CD4-positive, alpha-beta memory T cell (primary cell): ENCODE data around the gene TPBGL. TPM values are rescaled to one million over a fixed set of nuclear protein-coding genes. Genes with fewer than 3 reads are reported as not detected.

ENCODE experiments used
- CTCF ChIA-PET: fragments of 350-600 bp; sonication (Branson Sonifier 250); formaldehyde crosslinking; loops from one replicate; lab custom pipeline; 2021; ENCODE audit warnings: inconsistent platforms; ENCODE audit not compliant: partially characterized antibody; lab: Charles Lee
- POLR2A ChIA-PET: fragments of 350-600 bp; sonication (Branson Sonifier 250); formaldehyde crosslinking; loops from one replicate; lab custom pipeline; 2021; ENCODE audit not compliant: partially characterized antibody; lab: Charles Lee
- DNase-seq, 5 donors: peaks; one replicate each; pipeline versions ENCODE4 v3.0.0 to v3.0.0-alpha.2; 2020 to 2022; ENCODE audit warnings: mixed read lengths in 1 of 5
- H3K27ac ChIP-seq: one replicate; pipeline ENCODE4 v1.7.0; 2013; ENCODE audit warnings: low read depth, low read length
- H3K27me3 ChIP-seq: 2 replicates; pipeline ENCODE4 v1.7.0; 2013; ENCODE audit warnings: mild to moderate bottlenecking, low read length, moderate library complexity; ENCODE audit not compliant: insufficient read depth
- H3K36me3 ChIP-seq: 2 replicates; pipeline ENCODE4 v1.7.0; 2013; ENCODE audit warnings: mild to moderate bottlenecking, low read length, moderate library complexity; ENCODE audit not compliant: insufficient read depth
- H3K4me1 ChIP-seq: 2 replicates; pipeline ENCODE4 v1.7.0; 2013; ENCODE audit warnings: mild to moderate bottlenecking, low read length, moderate library complexity; ENCODE audit not compliant: insufficient read depth
- H3K4me3 ChIP-seq, 2 donors: one replicate each; pipeline ENCODE4 v1.7.0; 2013; ENCODE audit warnings: low read length in 2 of 2, mild to moderate bottlenecking in 1 of 2
- H3K9me3 ChIP-seq, 2 donors: one replicate each; pipeline ENCODE4 v1.7.0; 2013; ENCODE audit warnings: low read length in 2 of 2, control low read depth in 1 of 2; ENCODE audit not compliant: control insufficient read depth in 1 of 2
- H3K27ac Mint-ChIP-seq, 7 donors: one replicate each; pipeline ENCODE4 v1.8.0; 2020 to 2021; ENCODE audit warnings: mixed read lengths in 7 of 7, mild to moderate bottlenecking in 6 of 7, inconsistent platforms in 3 of 7, moderate library complexity in 3 of 7
- H3K27me3 Mint-ChIP-seq, 2 donors: one replicate each; pipeline ENCODE4 v1.8.0; 2020 to 2021; ENCODE audit warnings: mixed read lengths in 2 of 2
- H3K36me3 Mint-ChIP-seq, 2 donors: one replicate each; pipeline ENCODE4 v1.8.0; 2020 to 2021; ENCODE audit warnings: mixed read lengths in 2 of 2, inconsistent platforms in 1 of 2, mild to moderate bottlenecking in 1 of 2
- H3K4me1 Mint-ChIP-seq, 4 donors: one replicate each; pipeline ENCODE4 v1.8.0; 2020 to 2021; ENCODE audit warnings: mixed read lengths in 4 of 4, mild to moderate bottlenecking in 1 of 4
- H3K4me3 Mint-ChIP-seq, 8 donors: one replicate each; pipeline ENCODE4 v1.8.0; 2020 to 2021; ENCODE audit warnings: mixed read lengths in 8 of 8, mild to moderate bottlenecking in 7 of 8, moderate library complexity in 6 of 8, inconsistent platforms in 3 of 8
- H3K9me3 Mint-ChIP-seq, 8 donors: one replicate each; pipeline ENCODE4 v1.8.0; 2020 to 2021; ENCODE audit warnings: mixed read lengths in 8 of 8, mild to moderate bottlenecking in 5 of 8, inconsistent platforms in 3 of 8, moderate library complexity in 1 of 8
- intact Hi-C: fragments of 100-400 bp; cut with micrococcal nuclease; formaldehyde crosslinking; loops from one replicate; pipeline ENCODE4 v1.15.1; 2023
- polyA plus RNA-seq, 2 donors: library from polyadenylated mRNA; unstranded; fragments of 300-500 nt; fragmentation: Illumina TruSeq; gene quantifications; one replicate each; pipeline ENCODE4 v1.2.3, GENCODE V29; 2021
- total RNA-seq, 2 experiments: library from RNA; stranded (reverse); gene quantifications; one replicate each; pipeline ENCODE4 v1.2.3, GENCODE V29; 2021

TPBGL gene
- total and polyA plus RNA-seq, 4 experiments from 2014 or later = 0.10 to 0.30 (median 0.18) TPM

- intact Hi-C loops = loop anchor here (1.0 to 5.0 kb wide), 3 partner anchors 33 to 257 kb away; partner anchors contain the start of gene TPBGL
- CTCF ChIA-PET = interaction anchor here (0.9 to 17.0 kb wide), 19 partner anchors 10 to 256 kb away, joined by 3 to 614 read pairs (median 7); partner anchors contain the start of gene TPBGL
- Mint-ChIP-seq H3K4me1 (peaks cover 46 to 81% (median 64%) of the 10 kb centered on the region in 4 donors), H3K4me3 (peak overlapping the region; percentile 83 to 90 (median 86)), H3K27me3 (no peaks in the 10 kb centered on the region), H3K27ac (peak overlapping the region; percentile 92 to 99 (median 97)), H3K36me3 (peaks cover 27 to 49% of the 10 kb centered on the region in 2 donors), H3K9me3 (peaks cover 0 to 1% (median 0%) of the 10 kb centered on the region in 8 donors)
- peak; percentile 70 to 79 (median 75) for DNase-seq
- peaks cover 18% of the 10 kb centered on the region for H3K36me3 ChIP-seq
- H3K27ac ChIP-seq = peak overlapping the region; percentile 56
- peaks cover 72% of the 10 kb centered on the region for H3K4me1 ChIP-seq
- no peaks in the 10 kb centered on the region for H3K27me3 ChIP-seq
- no peak overlapping the region for H3K4me3 ChIP-seq
- no peaks in the 10 kb centered on the region for H3K9me3 ChIP-seq
- POLR2A ChIA-PET = interaction anchor here (0.6 to 9.1 kb wide), 22 partner anchors 10 to 327 kb away, joined by 3 to 118 read pairs (median 12); partner anchors contain the start of genes ARRB1, GDPD5, NEU3 and RPS3
These were observed 35.0 kb downstream of the TPBGL start for GRCh38 chr11:75275581-75275980.

- H3K4me3 Mint-ChIP-seq = peak overlapping the region in 7 of 8 donors; percentile 59 to 88 (median 85)
- peaks cover 18% of the 10 kb centered on the region for H3K36me3 ChIP-seq
- peaks cover 0 to 1% (median 0%) of the 10 kb centered on the region in 8 donors for H3K9me3 Mint-ChIP-seq
- peaks cover 71% of the 10 kb centered on the region for H3K4me1 ChIP-seq
- no peaks in the 10 kb centered on the region for H3K27me3 Mint-ChIP-seq
- H3K36me3 Mint-ChIP-seq = peaks cover 27 to 48% of the 10 kb centered on the region in 2 donors
- DNase-seq = no peak
- H3K4me3 ChIP-seq = peak overlapping the region in 1 of 2 donors; percentile 17
- H3K9me3 ChIP-seq = no peaks in the 10 kb centered on the region
- intact Hi-C loops = loop anchor here (5.0 kb wide), 1 partner anchor 34 kb away; the partner anchor contains the start of gene TPBGL
- peak overlapping the region; percentile 92 to 99 (median 97) for H3K27ac Mint-ChIP-seq
- H3K27me3 ChIP-seq = no peaks in the 10 kb centered on the region
- H3K27ac ChIP-seq = peak overlapping the region; percentile 56
- ChIA-PET POLR2A (interaction anchor here (0.8 to 9.1 kb wide), 19 partner anchors 9 to 327 kb away, joined by 3 to 118 read pairs (median 13); partner anchors contain the start of genes ARRB1, GDPD5, RPS3 and SERPINH1), CTCF (interaction anchor here (0.9 to 17.0 kb wide), 19 partner anchors 12 to 257 kb away, joined by 3 to 614 read pairs (median 6); partner anchors contain the start of gene TPBGL)
- peaks cover 43 to 79% (median 62%) of the 10 kb centered on the region in 4 donors for H3K4me1 Mint-ChIP-seq
These were observed 35.6 kb downstream of the TPBGL start for GRCh38 chr11:75276186-75276585.

GRCh38 chr11:75276686-75277085, 36.1 kb downstream of the TPBGL start:
- peak overlapping the region in 6 of 8 donors; percentile 3 to 88 (median 76) for H3K4me3 Mint-ChIP-seq
- peaks cover 42 to 74% (median 59%) of the 10 kb centered on the region in 4 donors for H3K4me1 Mint-ChIP-seq
- Histone ChIP-seq H3K4me3 (peak overlapping the region; percentile 8 to 17), H3K9me3 (no peaks in the 10 kb centered on the region), H3K27ac (peak overlapping the region; percentile 56), H3K27me3 (no peaks in the 10 kb centered on the region), H3K4me1 (peaks cover 66% of the 10 kb centered on the region), H3K36me3 (peaks cover 21% of the 10 kb centered on the region)
- peaks cover 0 to 1% (median 0%) of the 10 kb centered on the region in 8 donors for H3K9me3 Mint-ChIP-seq
- H3K27me3 Mint-ChIP-seq = no peaks in the 10 kb centered on the region
- intact Hi-C loops = loop anchor here (5.0 kb wide), 1 partner anchor 34 kb away; the partner anchor contains the start of gene TPBGL
- ChIA-PET CTCF (interaction anchor here (0.9 to 17.0 kb wide), 18 partner anchors 12 to 256 kb away, joined by 3 to 614 read pairs (median 6); partner anchors contain the start of gene TPBGL), POLR2A (interaction anchor here (0.8 to 9.1 kb wide), 16 partner anchors 9 to 328 kb away, joined by 3 to 118 read pairs (median 14); partner anchors contain the start of genes ARRB1, GDPD5, RPS3 and SERPINH1)
- no peak for DNase-seq
- peak overlapping the region; percentile 92 to 99 (median 97) for H3K27ac Mint-ChIP-seq
- peaks cover 27 to 48% of the 10 kb centered on the region in 2 donors for H3K36me3 Mint-ChIP-seq

GRCh38 chr11:75277211-75277805, 36.7 kb downstream of the TPBGL start:
- Mint-ChIP-seq H3K4me3 (peak overlapping the region in 6 of 8 donors; percentile 10 to 50 (median 26)), H3K4me1 (peaks cover 42 to 72% (median 58%) of the 10 kb centered on the region in 4 donors), H3K9me3 (peaks cover 0 to 1% (median 0%) of the 10 kb centered on the region in 8 donors), H3K27me3 (no peaks in the 10 kb centered on the region), H3K27ac (peak overlapping the region; percentile 92 to 99 (median 97)), H3K36me3 (peaks cover 24 to 54% of the 10 kb centered on the region in 2 donors)
- Histone ChIP-seq H3K27ac (peak overlapping the region; percentile 56), H3K27me3 (no peaks in the 10 kb centered on the region), H3K4me3 (no peak overlapping the region), H3K9me3 (no peaks in the 10 kb centered on the region), H3K4me1 (peaks cover 65% of the 10 kb centered on the region), H3K36me3 (peaks cover 23% of the 10 kb centered on the region)
- ChIA-PET CTCF (interaction anchor here (0.9 to 17.0 kb wide), 13 partner anchors 15 to 168 kb away, joined by 3 to 614 read pairs (median 10); partner anchors contain the start of gene TPBGL), POLR2A (interaction anchor here (2.3 to 9.1 kb wide), 10 partner anchors 14 to 284 kb away, joined by 13 to 118 read pairs (median 28); partner anchors contain the start of genes ARRB1, RPS3, SERPINH1 and TPBGL)
- intact Hi-C loops = loop anchor here (5.0 kb wide), 1 partner anchor 35 kb away; the partner anchor contains the start of gene TPBGL
- no peak for DNase-seq

GRCh38 chr11:75277991-75278790, 37.6 kb downstream of the TPBGL start:
- H3K36me3 ChIP-seq = peaks cover 23% of the 10 kb centered on the region
- no peaks in the 10 kb centered on the region for H3K27me3 ChIP-seq
- H3K27ac ChIP-seq = peak overlapping the region; percentile 56
- no peak overlapping the region for H3K4me3 Mint-ChIP-seq
- intact Hi-C loops = loop anchor here (5.0 kb wide), 1 partner anchor 36 kb away; the partner anchor contains the start of gene TPBGL
- H3K36me3 Mint-ChIP-seq = peaks cover 22 to 56% of the 10 kb centered on the region in 2 donors
- H3K9me3 ChIP-seq = no peaks in the 10 kb centered on the region
- POLR2A ChIA-PET = interaction anchor here (3.7 to 9.1 kb wide), 3 partner anchors 15 to 106 kb away, joined by 62 to 118 read pairs (median 70); partner anchors contain the start of gene ARRB1
- peaks cover 42 to 64% (median 53%) of the 10 kb centered on the region in 4 donors for H3K4me1 Mint-ChIP-seq
- H3K27me3 Mint-ChIP-seq = no peaks in the 10 kb centered on the region
- peak overlapping the region; percentile 92 to 99 (median 97) for H3K27ac Mint-ChIP-seq
- H3K9me3 Mint-ChIP-seq = peaks cover 0 to 1% (median 0%) of the 10 kb centered on the region in 8 donors
- CTCF ChIA-PET = interaction anchor here (1.2 to 17.0 kb wide), 11 partner anchors 7 to 253 kb away, joined by 3 to 614 read pairs (median 19); partner anchors contain the start of gene TPBGL
- H3K4me1 ChIP-seq = peaks cover 57% of the 10 kb centered on the region
- DNase-seq = no peak
- H3K4me3 ChIP-seq = no peak overlapping the region

- peaks cover 33 to 54% (median 45%) of the 10 kb centered on the region in 4 donors for H3K4me1 Mint-ChIP-seq
These were observed 38.7 kb downstream of the TPBGL start for GRCh38 chr11:75279273-75279672.

More at GRCh38 chr11:75279273-75279672, 38.7 kb downstream of the TPBGL start:
- intact Hi-C loops = loop anchor here (5.0 kb wide), 1 partner anchor 37 kb away; the partner anchor contains the start of gene TPBGL
- Histone ChIP-seq H3K4me3 (no peak overlapping the region), H3K9me3 (no peaks in the 10 kb centered on the region), H3K4me1 (peaks cover 46% of the 10 kb centered on the region), H3K27me3 (no peaks in the 10 kb centered on the region), H3K27ac (no peak overlapping the region), H3K36me3 (peaks cover 23% of the 10 kb centered on the region)
- peak overlapping the region in 6 of 7 donors; percentile 77 to 93 (median 90) for H3K27ac Mint-ChIP-seq
- peaks cover 20 to 58% of the 10 kb centered on the region in 2 donors for H3K36me3 Mint-ChIP-seq
- H3K4me3 Mint-ChIP-seq = no peak overlapping the region
- POLR2A ChIA-PET = interaction anchor here (0.6 to 9.1 kb wide), 8 partner anchors 54 to 289 kb away, joined by 3 to 118 read pairs (median 4); no protein-coding TSS in a partner anchor
- H3K9me3 Mint-ChIP-seq = peaks cover 0 to 1% (median 0%) of the 10 kb centered on the region in 8 donors
- no peaks in the 10 kb centered on the region for H3K27me3 Mint-ChIP-seq
- DNase-seq = no peak
- CTCF ChIA-PET = interaction anchor here (0.7 to 17.0 kb wide), 28 partner anchors 8 to 259 kb away, joined by 3 to 614 read pairs (median 10); partner anchors contain the start of genes ARRB1 and TPBGL
